Epithelial cell of prostate (primary cell): ENCODE results near the gene ARNT2.

Source experiments
- DNase-seq: peaks from one replicate; pipeline ENCODE4 v3.0.0-alpha.2; 2011; ENCODE audit warnings: low read depth, low spot score
- H3K27ac ChIP-seq: fragments of 450-650 bp; 2 replicates; pipeline ENCODE4 v1.5.1; 2017; ENCODE audit warnings: mild to moderate bottlenecking

Gene ARNT2

DNA sequence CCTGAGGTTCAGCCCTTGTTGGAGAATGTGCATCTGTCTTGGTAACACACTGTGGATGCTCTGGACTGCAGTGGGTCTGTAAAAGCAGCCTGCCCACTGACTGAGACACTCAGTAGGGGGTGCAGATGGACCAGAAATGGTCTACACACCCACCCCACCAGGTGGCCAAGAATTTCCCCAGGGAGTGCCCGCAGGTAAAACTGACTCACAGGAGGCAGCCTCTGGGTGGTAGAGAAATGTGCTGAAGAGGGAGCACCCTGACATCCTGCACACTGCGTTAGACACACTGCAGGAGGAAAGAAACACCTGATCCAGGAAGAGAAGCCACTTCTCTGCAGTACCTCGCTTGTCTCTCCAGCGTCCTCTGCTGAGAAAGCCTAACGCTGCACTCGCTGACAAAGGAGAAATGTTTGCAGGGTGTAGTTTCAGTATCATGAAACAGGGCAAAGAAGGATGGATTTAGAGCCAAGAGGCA is 181.4 kb downstream of the ARNT2 start:
- DNase-seq = peak; percentile 31
- peak overlapping the region; percentile 60 for H3K27ac ChIP-seq

DNA sequence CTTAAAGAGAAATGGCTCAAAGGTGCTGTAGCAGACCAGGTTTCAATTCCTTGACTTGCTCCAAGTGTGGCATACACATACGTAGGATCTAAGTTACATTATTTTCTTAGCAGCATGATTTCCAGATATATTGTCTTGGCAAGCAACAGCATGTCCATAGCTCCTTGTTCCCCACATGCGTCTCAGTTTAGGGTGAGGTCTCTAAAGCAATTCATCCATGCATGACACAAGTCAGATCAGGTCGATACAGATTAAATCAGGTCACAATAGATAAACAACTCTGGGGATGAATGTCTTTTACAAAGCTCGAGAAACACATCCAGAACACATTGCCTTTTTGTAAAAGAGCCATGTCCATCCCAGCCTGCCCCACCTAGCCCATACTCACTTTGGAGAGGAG is 182.0 kb downstream of the ARNT2 start:
- H3K27ac ChIP-seq = peak overlapping the region; percentile 60
- DNase-seq = no peak

DNA sequence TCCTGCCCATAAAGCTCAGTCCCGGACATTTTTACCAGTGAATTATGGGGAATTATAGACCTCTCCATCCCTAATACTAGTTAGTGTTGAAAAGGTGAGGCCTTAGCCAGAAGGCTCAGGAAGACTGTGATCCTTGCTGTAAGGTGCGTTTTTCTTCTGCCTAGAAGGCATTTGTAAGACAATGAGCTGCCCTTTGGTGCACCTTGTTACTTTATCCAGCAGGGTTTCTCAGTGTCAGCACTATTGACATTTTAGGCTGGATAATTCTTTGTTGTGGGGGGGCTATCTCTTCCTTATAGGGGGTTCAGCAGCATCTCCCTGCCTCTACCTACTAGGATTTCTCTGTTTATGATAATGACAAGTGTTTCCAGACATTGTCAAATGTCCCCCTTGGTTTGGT is 182.8 kb downstream of the ARNT2 start:
- peak overlapping the region; percentile 60 for H3K27ac ChIP-seq
- no peak for DNase-seq

GRCh38 chr15:80587816-80588456 is 183.8 kb downstream of the ARNT2 start:
- H3K27ac ChIP-seq = peak overlapping the region; percentile 83
- DNase-seq = no peak

DNA sequence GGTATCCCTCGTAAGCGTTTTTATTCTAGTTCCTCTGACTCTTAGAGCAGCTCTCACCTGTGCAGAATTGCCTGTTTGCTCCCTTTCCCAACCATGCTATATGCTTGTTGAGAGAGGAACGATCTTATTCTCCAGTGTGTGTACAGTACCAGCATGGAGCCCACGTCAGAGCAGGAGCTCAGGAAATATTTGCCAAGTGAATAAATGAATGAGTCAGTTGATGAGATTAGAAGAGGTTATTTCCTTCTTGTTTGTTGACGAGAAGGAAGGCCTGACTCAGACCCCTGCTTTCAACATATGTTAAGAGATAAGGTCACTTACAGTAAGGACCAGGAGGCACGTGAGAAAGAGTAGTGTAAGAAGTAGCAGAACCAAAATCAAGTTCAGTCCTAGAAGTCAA is 184.6 kb downstream of the ARNT2 start:
- H3K27ac ChIP-seq = peak overlapping the region; percentile 83
- DNase-seq = peak; percentile 96

DNA sequence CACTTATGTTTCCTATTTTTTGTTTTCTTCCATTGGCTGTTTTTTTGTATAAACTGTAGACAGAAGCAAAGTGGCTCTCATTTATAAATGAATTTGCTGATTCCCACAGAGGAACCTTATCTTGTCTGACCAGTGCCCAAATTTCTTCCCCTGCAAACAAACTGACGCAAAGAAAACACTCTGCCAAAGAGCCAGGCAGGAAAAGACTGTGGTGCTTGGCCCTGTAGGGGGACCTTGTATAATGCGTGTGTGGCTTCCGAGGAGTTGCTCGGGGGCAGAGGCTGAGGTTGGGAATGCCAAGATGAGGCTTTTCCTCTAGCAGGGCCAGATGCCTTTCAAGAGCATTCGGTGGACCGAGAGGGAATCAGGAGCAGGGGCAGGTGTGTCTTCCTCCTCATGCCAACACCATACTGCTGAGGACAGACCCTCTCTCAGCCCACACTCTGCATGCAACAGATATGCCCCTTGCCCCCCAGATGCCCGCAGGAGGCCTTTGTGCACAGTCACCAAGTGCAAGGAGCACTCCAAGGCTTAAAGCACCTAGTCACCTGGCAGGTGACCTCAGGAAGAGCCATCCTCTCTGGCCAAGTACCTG is 186.7 kb downstream of the ARNT2 start:
- H3K27ac ChIP-seq = no peak overlapping the region
- DNase-seq = no peak

- no peak for DNase-seq
- no peak overlapping the region for H3K27ac ChIP-seq
These were observed 187.3 kb downstream of the ARNT2 start for GRCh38 chr15:80591471-80591870.

- H3K27ac ChIP-seq = no peak overlapping the region
- DNase-seq = no peak
These were observed 188.0 kb downstream of the ARNT2 start for GRCh38 chr15:80591938-80592825.

- no peak for DNase-seq
- H3K27ac ChIP-seq = no peak overlapping the region
These were observed 189.4 kb downstream of the ARNT2 start for GRCh38 chr15:80593486-80594030.

GRCh38 chr15:80594091-80594889 is 190.1 kb downstream of the ARNT2 start:
- H3K27ac ChIP-seq = no peak overlapping the region
- no peak for DNase-seq

GRCh38 chr15:80595396-80595795 is 191.2 kb downstream of the ARNT2 start:
- no peak overlapping the region for H3K27ac ChIP-seq
- DNase-seq = no peak

- H3K27ac ChIP-seq = peak overlapping the region; percentile 41
- DNase-seq = peak; percentile 37
These were observed 192.4 kb downstream of the ARNT2 start for GRCh38 chr15:80596521-80596976.

- DNase-seq = no peak
These were observed 192.9 kb downstream of the ARNT2 start for GRCh38 chr15:80597076-80597475.

GRCh38 chr15:80599359-80599758 is 195.2 kb downstream of the ARNT2 start:
- H3K27ac ChIP-seq = peak overlapping the region; percentile 82
- peak; percentile 63 for DNase-seq

More at GRCh38 chr15:80597076-80597475, 192.9 kb downstream of the ARNT2 start:
- peak overlapping the region; percentile 41 for H3K27ac ChIP-seq

DNA sequence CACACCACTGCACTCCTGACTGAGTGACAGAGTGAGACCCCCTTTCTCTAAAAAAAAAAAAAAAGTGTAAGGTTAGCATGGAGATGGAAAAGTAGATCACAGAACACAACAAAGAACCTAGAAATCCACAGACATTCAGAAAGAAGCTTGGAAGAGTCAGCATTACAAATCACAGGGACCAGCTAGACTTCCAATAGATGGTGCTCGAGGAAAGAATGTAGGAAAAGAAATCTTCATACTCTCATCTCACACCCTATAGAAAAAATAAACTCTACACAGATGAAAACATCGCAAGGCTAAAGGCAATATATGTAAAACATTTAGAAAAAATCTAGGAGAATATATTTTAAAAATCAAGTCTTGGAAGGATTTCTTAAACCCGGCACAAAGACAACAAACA is 196.4 kb downstream of the ARNT2 start:
- DNase-seq = no peak
- H3K27ac ChIP-seq = no peak overlapping the region

- H3K27ac ChIP-seq = no peak overlapping the region
- no peak for DNase-seq
These were observed 197.1 kb downstream of the ARNT2 start for GRCh38 chr15:80601256-80601655.

- no peak overlapping the region for H3K27ac ChIP-seq
- no peak for DNase-seq
These were observed 200.7 kb downstream of the ARNT2 start for GRCh38 chr15:80604583-80605575.

DNA sequence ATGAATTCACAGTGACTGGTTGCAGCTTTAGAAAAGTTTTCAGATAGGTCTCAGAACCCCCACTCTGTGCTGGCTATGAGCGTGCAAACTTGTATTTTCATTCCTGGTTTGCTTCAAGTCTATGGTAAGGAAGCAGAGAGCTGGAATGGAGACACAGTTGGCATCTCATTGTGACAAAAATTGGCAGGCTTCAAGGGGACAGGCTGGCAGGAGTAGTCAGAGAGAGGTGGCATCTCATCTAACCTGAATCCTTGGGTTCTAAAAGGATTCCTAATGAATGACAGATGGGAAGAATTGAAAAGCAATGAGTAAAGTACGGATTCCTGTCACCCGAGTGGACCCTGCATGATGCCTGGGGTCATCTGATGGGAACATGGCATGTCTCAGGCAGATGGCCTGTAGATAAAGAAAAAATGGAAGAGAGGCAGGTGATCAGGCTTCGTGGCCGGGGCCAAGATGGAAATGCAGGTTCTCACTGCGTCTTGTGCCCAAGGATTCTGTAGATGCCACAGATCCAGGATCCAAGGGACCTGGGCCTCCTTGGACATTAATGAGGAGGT is 201.5 kb downstream of the ARNT2 start:
- H3K27ac ChIP-seq = no peak overlapping the region
- DNase-seq = no peak
